B cell (primary cell): ENCODE measurements around the gene MBD6. TPM values are rescaled to one million over a fixed set of nuclear protein-coding genes. Genes with fewer than 3 reads are reported as not detected.

Experiments
- ATAC-seq: fragments of 200-7000 bp; cut with Tn5 transposase; one replicate; pipeline ENCODE4 v1.10.0; 2021; ENCODE audit warnings: low read depth, mild to moderate bottlenecking, moderate number of reproducible peaks, moderate library complexity
- CTCF ChIA-PET: fragments of 350-600 bp; sonication (Branson Sonifier 250); formaldehyde crosslinking; loops from one replicate; lab custom pipeline; 2021; ENCODE audit warnings: antibody characterized with exemption, inconsistent platforms; lab: Charles Lee
- POLR2A ChIA-PET: fragments of 350-600 bp; sonication (Branson Sonifier 250); formaldehyde crosslinking; loops from one replicate; lab custom pipeline; 2021; ENCODE audit warnings: antibody characterized with exemption; lab: Charles Lee
- DNase-seq: peaks from one replicate; pipeline ENCODE4 v3.0.0; 2013
- H2AFZ ChIP-seq: 2 replicates; pipeline ENCODE4 v1.6.1; 2012; ENCODE audit warnings: mild to moderate bottlenecking, low read depth, low read length; ENCODE audit not compliant: insufficient read depth, poor library complexity, severe bottlenecking
- H3K27ac ChIP-seq, 2 donors: 1 replicate in 1 of 2; 2 replicates in 1 of 2; pipeline ENCODE4 v1.5.1; 2012 to 2013; ENCODE audit warnings: low read length in 2 of 2, mild to moderate bottlenecking in 2 of 2, moderate library complexity in 1 of 2
- H3K27me3 ChIP-seq, 4 experiments: fragments of 200-600 bp in 1 of 4; sonication (generic) in 1 of 4; replicated peaks in 1 of 4; 1 replicate in 2 of 4; 2 replicates in 2 of 4; pipeline versions ENCODE4 v1.6.1 to v1.7.0; 2013 to 2016; ENCODE audit warnings: low read length in 3 of 4, mild to moderate bottlenecking in 2 of 4, mixed read lengths in 1 of 4, moderate library complexity in 1 of 4; ENCODE audit not compliant: insufficient read depth in 4 of 4, control insufficient read depth in 3 of 4; ENCODE audit errors: control extremely low read depth in 1 of 4
- H3K36me3 ChIP-seq, 2 experiments: replicated peaks in 1 of 2; 1 replicate in 1 of 2; 2 replicates in 1 of 2; pipeline versions ENCODE4 v1.6.1 to v1.7.1; 2013; ENCODE audit warnings: low read length in 1 of 2; ENCODE audit not compliant: insufficient read depth in 2 of 2, control insufficient read depth in 1 of 2; ENCODE audit errors: control extremely low read depth in 1 of 2, extremely low read depth in 1 of 2
- H3K4me1 ChIP-seq, 2 donors: fragments of 200-600 bp in 1 of 2; sonication (generic) in 1 of 2; 1 replicate in 1 of 2; 2 replicates in 1 of 2; pipeline versions ENCODE4 v1.5.1 to v1.6.1; 2013 to 2017; ENCODE audit warnings: low read length in 2 of 2; ENCODE audit not compliant: control insufficient read depth in 2 of 2, insufficient read depth in 2 of 2
- H3K4me2 ChIP-seq: replicated peaks from 2 replicates; pipeline ENCODE3; 2012; ENCODE audit warnings: mild to moderate bottlenecking, low read depth, low read length; ENCODE audit not compliant: poor library complexity, severe bottlenecking
- H3K4me3 ChIP-seq, 5 experiments: fragments of 200-600 bp in 1 of 5; sonication (generic) in 1 of 5; 1 replicate in 3 of 5; 2 replicates in 2 of 5; pipeline versions ENCODE4 v1.5.1 to v1.7.0; 2011 to 2016; ENCODE audit warnings: low read length in 4 of 5, mild to moderate bottlenecking in 4 of 5, low read depth in 2 of 5, control low read depth in 1 of 5, moderate library complexity in 1 of 5; ENCODE audit not compliant: insufficient read depth in 1 of 5; ENCODE audit errors: control extremely low read depth in 1 of 5, extremely low read depth in 1 of 5
- H3K79me2 ChIP-seq: fragments of 200-600 bp; sonication (generic); one replicate; pipeline ENCODE4 v1.6.0; 2016; ENCODE audit warnings: low read length; ENCODE audit not compliant: control insufficient read depth, insufficient read depth
- H3K9ac ChIP-seq: fragments of 200-600 bp; sonication (generic); 2 replicates; pipeline ENCODE4 v1.6.1; 2017; ENCODE audit warnings: mild to moderate bottlenecking, low read length, moderate library complexity
- H3K9me3 ChIP-seq, 3 donors: one replicate each; pipeline versions ENCODE4 v1.6.1 to v1.7.1; 2013; ENCODE audit warnings: low read length in 2 of 3; ENCODE audit not compliant: control insufficient read depth in 2 of 3, insufficient read depth in 1 of 3; ENCODE audit errors: control extremely low read depth in 1 of 3
- H4K20me1 ChIP-seq: 2 replicates; pipeline ENCODE4 v1.6.0; 2012; ENCODE audit warnings: mild to moderate bottlenecking, low read length; ENCODE audit not compliant: insufficient read depth, control insufficient read depth, poor library complexity, severe bottlenecking
- H3K27ac Mint-ChIP-seq: one replicate; pipeline ENCODE4 v1.8.0; 2021; ENCODE audit warnings: mixed read lengths
- H3K27me3 Mint-ChIP-seq: one replicate; pipeline ENCODE4 v1.8.0; 2021; ENCODE audit warnings: mixed read lengths
- H3K4me1 Mint-ChIP-seq: one replicate; pipeline ENCODE4 v1.8.0; 2021; ENCODE audit warnings: mixed read lengths
- H3K4me3 Mint-ChIP-seq: one replicate; pipeline ENCODE4 v1.8.0; 2021; ENCODE audit warnings: mixed read lengths
- H3K9me3 Mint-ChIP-seq: one replicate; pipeline ENCODE4 v1.8.0; 2022; ENCODE audit warnings: mixed read lengths; ENCODE audit not compliant: insufficient read depth
- CTCF ChIP-seq: fragments of 200-600 bp; IDR thresholded peaks from one replicate; pipeline ENCODE4 v1.8.0; 2022; ENCODE audit warnings: antibody characterized with exemption, mild to moderate bottlenecking
- EZH2 ChIP-seq: IDR thresholded peaks from 2 replicates; pipeline ENCODE4 v1.6.1; 2012; ENCODE audit warnings: borderline replicate concordance, low read depth, mild to moderate bottlenecking, moderate library complexity, low read length; ENCODE audit not compliant: insufficient read depth, poor library complexity, severe bottlenecking
- WGBS: methylation state at CpG from one replicate; pipeline ENCODE4 v1.1.5; 2013; ENCODE audit warnings: missing lambda C conversion rate; ENCODE audit not compliant: insufficient coverage; 5-methylcytosine and 5-hydroxymethylcytosine counted together
- intact Hi-C: fragments of 100-400 bp; cut with micrococcal nuclease; formaldehyde crosslinking; loops from one replicate; pipeline ENCODE4 v1.10.0; 2022
- polyA plus RNA-seq: library from polyadenylated mRNA; depleted of rRNA; stranded (reverse); fragments of >200 nt; gene quantifications from 2 replicates; pipeline ENCODE4 v1.2.3, GENCODE V29; 2012
- total RNA-seq, 2 donors: library from RNA; stranded (reverse); fragments of 120-200 nt in 1 of 2; gene quantifications; 1 replicate in 1 of 2; 2 replicates in 1 of 2; pipeline versions ENCODE4 v1.2.3 to v1.2.4, GENCODE V29; 2013 to 2022

MBD6 gene
- total and polyA plus RNA-seq, 2 donors (not counting 1 experiment from before 2014, with no cell fraction given) = 39.4 to 121 TPM

GRCh38 chr12:57552835-57553313, 30.2 kb downstream of the MBD6 start:
- no peak for ATAC-seq

More at GRCh38 chr12:57552835-57553313, 30.2 kb downstream of the MBD6 start:
- DNase-seq = no peak
- Mint-ChIP-seq H3K27me3 (peaks cover 32% of the 10 kb centered on the region), H3K4me1 (peaks cover 20% of the 10 kb centered on the region), H3K4me3 (no peak overlapping the region), H3K27ac (no peak overlapping the region), H3K9me3 (no peaks in the 10 kb centered on the region)
- no peaks in the 10 kb centered on the region for H4K20me1 ChIP-seq
- H3K36me3 ChIP-seq = no peaks in the 10 kb centered on the region
- H2AFZ ChIP-seq = no peak overlapping the region
- ChIA-PET POLR2A (no interaction called here), CTCF (interaction anchor here (1.0 kb wide), 1 partner anchor 314 kb away, joined by 3 read pairs; no protein-coding TSS in a partner anchor)
- no peaks in the 10 kb centered on the region for H3K79me2 ChIP-seq
- 66% methylated on average over 2 of the region's 6 CpGs for WGBS
- H3K4me3 ChIP-seq = no peak overlapping the region
- TF ChIP-seq EZH2 (no peak), CTCF (no peak)
- no peak overlapping the region for H3K4me2 ChIP-seq
- intact Hi-C loops = no loop called here
- no peak overlapping the region for H3K27ac ChIP-seq
- peaks cover 0 to 32% (median 10%) of the 10 kb centered on the region in 4 experiments for H3K27me3 ChIP-seq
- H3K9ac ChIP-seq = no peak overlapping the region
- H3K9me3 ChIP-seq = peaks cover 0 to 4% (median 0%) of the 10 kb centered on the region in 3 donors
- H3K4me1 ChIP-seq = peaks cover 10 to 14% of the 10 kb centered on the region in 2 donors
